Uterus (tissue), 2 donors: ENCODE results near the gene ATRN.

Experiments used
- CTCF ChIP-seq, 4 experiments: fragments of 200-600 bp in 2 of 4; fragments of 450-650 bp in 2 of 4; sonication (generic) in 2 of 4; IDR thresholded peaks; one replicate each; pipeline ENCODE4 v1.5.1; 2016 to 2019; ENCODE audit warnings: antibody characterized with exemption in 4 of 4, mild to moderate bottlenecking in 2 of 4, moderate library complexity in 1 of 4
- POLR2A ChIP-seq, 2 donors: fragments of 450-650 bp; IDR thresholded peaks; one replicate each; pipeline ENCODE4 v1.6.1; 2016; ENCODE audit warnings: antibody characterized with exemption in 2 of 2, mild to moderate bottlenecking in 1 of 2, moderate library complexity in 1 of 2

GRCh38 chr20:3613821-3614440 lies 143.1 kb downstream of the ATRN start:
- TF ChIP-seq POLR2A (IDR thresholded peaks at IDR 0.05): no peak
- no peak for TF ChIP-seq CTCF (IDR thresholded peaks at IDR 0.05)
